Measurements from ENCODE around the gene SLC26A11.
"Not testable (repeated sequence)": the region's sequence is repeated elsewhere in the genome, so short reads cannot be mapped to it uniquely, and the experiment has no call there.

Gene SLC26A11

GRCh38 chr17:80190716-80191115, 29.5 kb upstream of the SLC26A11 start:
- no peaks in the 10 kb centered on the region for H3K4me1 Mint-ChIP-seq
- DNase-seq (no peak), ATAC-seq (no peak)
- no peak overlapping the region for H3K27ac Mint-ChIP-seq
- H3K4me3 Mint-ChIP-seq: no peak overlapping the region
- H3K9me3 Mint-ChIP-seq: peaks cover 0 to 7% of the 10 kb centered on the region in 2 donors
- peaks cover 20% of the 10 kb centered on the region for H3K27me3 Mint-ChIP-seq

GRCh38 chr17:80191192-80191591, 29.0 kb upstream of the SLC26A11 start:
- no peak for ATAC-seq
- Mint-ChIP-seq H3K9me3 (peaks cover 0 to 7% of the 10 kb centered on the region in 2 donors), H3K4me1 (peaks cover 4% of the 10 kb centered on the region)

GRCh38 chr17:80191865-80192661, 28.2 kb upstream of the SLC26A11 start:
- DNase-seq (no peak), ATAC-seq (no peak)
- Mint-ChIP-seq H3K27me3 (peaks cover 20% of the 10 kb centered on the region), H3K4me1 (peaks cover 6% of the 10 kb centered on the region), H3K27ac (no peak overlapping the region), H3K4me3 (no peak overlapping the region), H3K9me3 (peaks cover 0 to 7% of the 10 kb centered on the region in 2 donors)

More at GRCh38 chr17:80191192-80191591, 29.0 kb upstream of the SLC26A11 start:
- no peak for DNase-seq
- peaks cover 20% of the 10 kb centered on the region for H3K27me3 Mint-ChIP-seq
- H3K27ac Mint-ChIP-seq: no peak overlapping the region
- no peak overlapping the region for H3K4me3 Mint-ChIP-seq

- H3K27ac Mint-ChIP-seq: peak overlapping the region in 1 of 2 donors; percentile 74
- H3K4me1 Mint-ChIP-seq: peaks cover 6% of the 10 kb centered on the region
- no peak overlapping the region for H3K4me3 Mint-ChIP-seq
- ATAC-seq (no peak), DNase-seq (no peak)
- H3K27me3 Mint-ChIP-seq: peaks cover 20% of the 10 kb centered on the region
- H3K9me3 Mint-ChIP-seq: peaks cover 0 to 7% of the 10 kb centered on the region in 2 donors
These were observed 25.1 kb upstream of the SLC26A11 start for GRCh38 chr17:80195141-80195540.

- no peak overlapping the region for H3K4me3 Mint-ChIP-seq
- no peak overlapping the region for H3K27ac Mint-ChIP-seq
- peaks cover 6% of the 10 kb centered on the region for H3K4me1 Mint-ChIP-seq
- H3K9me3 Mint-ChIP-seq: peaks cover 0 to 7% of the 10 kb centered on the region in 2 donors
- DNase-seq: peak; percentile 46 to 49
- peak; percentile 51 for ATAC-seq
- peaks cover 16% of the 10 kb centered on the region for H3K27me3 Mint-ChIP-seq
These were observed 24.3 kb upstream of the SLC26A11 start for GRCh38 chr17:80195671-80196529.

- H3K4me1 Mint-ChIP-seq: peaks cover 6% of the 10 kb centered on the region
- DNase-seq (no peak), ATAC-seq (no peak)
- H3K27ac Mint-ChIP-seq: no peak overlapping the region
- peaks cover 8% of the 10 kb centered on the region for H3K27me3 Mint-ChIP-seq
- H3K4me3 Mint-ChIP-seq: no peak overlapping the region
- H3K9me3 Mint-ChIP-seq: peaks cover 0 to 7% of the 10 kb centered on the region in 2 donors
These were observed 23.6 kb upstream of the SLC26A11 start for GRCh38 chr17:80196652-80197051.

- H3K4me3 Mint-ChIP-seq: no peak overlapping the region
- peaks cover 6% of the 10 kb centered on the region for H3K4me1 Mint-ChIP-seq
- H3K9me3 Mint-ChIP-seq: peaks cover 0 to 7% of the 10 kb centered on the region in 2 donors
- DNase-seq: no peak
- H3K27me3 Mint-ChIP-seq: no peaks in the 10 kb centered on the region
- ATAC-seq: peak; percentile 19
- no peak overlapping the region for H3K27ac Mint-ChIP-seq
These were observed 22.0 kb upstream of the SLC26A11 start for GRCh38 chr17:80198144-80198661.

- not testable (repeated sequence) for H3K9me3 Mint-ChIP-seq, H3K4me3 Mint-ChIP-seq, H3K27me3 Mint-ChIP-seq, H3K27ac Mint-ChIP-seq, H3K4me1 Mint-ChIP-seq, ATAC-seq, DNase-seq
These were observed 20.9 kb upstream of the SLC26A11 start for GRCh38 chr17:80199295-80199694.

GRCh38 chr17:80201446-80201845, 18.8 kb upstream of the SLC26A11 start:
- ATAC-seq: no peak
- Mint-ChIP-seq H3K4me1 (no peaks in the 10 kb centered on the region), H3K27ac (no peak overlapping the region)

GRCh38 chr17:80202197-80202596, 18.0 kb upstream of the SLC26A11 start:
- H3K4me1 Mint-ChIP-seq: no peaks in the 10 kb centered on the region
- H3K4me3 Mint-ChIP-seq: no peak overlapping the region
- H3K27ac Mint-ChIP-seq: peak overlapping the region; percentile 14 to 40
- no peak for ATAC-seq
- DNase-seq: no peak
- H3K27me3 Mint-ChIP-seq: no peaks in the 10 kb centered on the region
- no peaks in the 10 kb centered on the region for H3K9me3 Mint-ChIP-seq

More at GRCh38 chr17:80201446-80201845, 18.8 kb upstream of the SLC26A11 start:
- H3K4me3 Mint-ChIP-seq: no peak overlapping the region
- no peak for DNase-seq
- H3K27me3 Mint-ChIP-seq: no peaks in the 10 kb centered on the region
- no peaks in the 10 kb centered on the region for H3K9me3 Mint-ChIP-seq

GRCh38 chr17:80203471-80203963, 16.7 kb upstream of the SLC26A11 start:
- H3K9me3 Mint-ChIP-seq: no peaks in the 10 kb centered on the region
- peak overlapping the region in 1 of 2 donors; percentile 54 for H3K27ac Mint-ChIP-seq
- no peak overlapping the region for H3K4me3 Mint-ChIP-seq
- no peaks in the 10 kb centered on the region for H3K27me3 Mint-ChIP-seq
- no peaks in the 10 kb centered on the region for H3K4me1 Mint-ChIP-seq
- ATAC-seq (no peak), DNase-seq (no peak)

GRCh38 chr17:80204626-80205468, 15.4 kb upstream of the SLC26A11 start:
- Mint-ChIP-seq H3K4me1 (no peaks in the 10 kb centered on the region), H3K9me3 (no peaks in the 10 kb centered on the region), H3K4me3 (no peak overlapping the region), H3K27me3 (no peaks in the 10 kb centered on the region), H3K27ac (no peak overlapping the region)
- no peak for DNase-seq
- peak; percentile 28 for ATAC-seq

GRCh38 chr17:80205811-80206210, 14.4 kb upstream of the SLC26A11 start:
- H3K27me3 Mint-ChIP-seq: no peaks in the 10 kb centered on the region
- no peak overlapping the region for H3K4me3 Mint-ChIP-seq
- DNase-seq (no peak), ATAC-seq (no peak)
- H3K4me1 Mint-ChIP-seq: no peaks in the 10 kb centered on the region
- H3K9me3 Mint-ChIP-seq: no peaks in the 10 kb centered on the region
- peak overlapping the region in 1 of 2 donors; percentile 19 for H3K27ac Mint-ChIP-seq

GRCh38 chr17:80208050-80208449, 12.2 kb upstream of the SLC26A11 start:
- H3K4me1 Mint-ChIP-seq: no peaks in the 10 kb centered on the region
- H3K27ac Mint-ChIP-seq: no peak overlapping the region
- no peaks in the 10 kb centered on the region for H3K27me3 Mint-ChIP-seq
- H3K9me3 Mint-ChIP-seq: no peaks in the 10 kb centered on the region
- no peak overlapping the region for H3K4me3 Mint-ChIP-seq
- ATAC-seq (no peak), DNase-seq (no peak)

GRCh38 chr17:80209765-80210164, 10.5 kb upstream of the SLC26A11 start:
- Mint-ChIP-seq H3K27ac (no peak overlapping the region), H3K4me3 (no peak overlapping the region), H3K9me3 (no peaks in the 10 kb centered on the region), H3K27me3 (no peaks in the 10 kb centered on the region), H3K4me1 (peaks cover 6% of the 10 kb centered on the region)
- DNase-seq (no peak), ATAC-seq (no peak)

All from stimulated activated naive CD8-positive, alpha-beta T cell treated with anti-CD3 and anti-CD28 coated beads, Interleukin-15, amount 100 ng/mL, for 72 hours (primary cell).